ENCODE data around the gene BTBD9. TPM values are rescaled to one million over a fixed set of nuclear protein-coding genes. Genes with fewer than 3 reads are reported as not detected.

The BTBD9 gene
- total and polyA plus RNA-seq, 2 experiments from 2014 or later: 13.0 to 17.0 TPM

DNA sequence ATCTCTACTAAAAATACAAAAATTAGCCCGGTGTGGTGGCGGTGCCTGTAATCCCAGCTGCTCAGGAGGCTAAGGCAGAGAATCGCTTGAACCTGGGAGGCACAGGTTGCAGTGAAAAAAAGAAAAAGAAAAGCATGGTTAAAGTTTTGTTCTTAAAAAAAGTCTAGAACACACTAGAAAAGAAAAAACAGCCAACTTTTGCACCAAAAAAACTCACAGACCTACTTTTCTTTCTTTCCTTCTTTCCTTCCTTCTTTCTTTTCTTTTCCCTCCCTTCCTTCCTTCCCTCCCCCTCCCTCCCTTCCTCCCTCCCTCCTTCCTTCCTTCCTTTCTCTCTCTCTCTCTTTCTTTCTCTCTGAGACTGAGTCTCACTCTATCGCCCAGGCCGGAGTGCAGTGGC is 204.4 kb downstream of the BTBD9 start:
- Histone ChIP-seq H3K4me1 (ENCODE audit: insufficient read depth) (no peaks in the 10 kb centered on the region), H2AFZ (no peak overlapping the region), H3K4me3 (no peak overlapping the region), H3K4me2 (no peak overlapping the region), H3K27ac (no peak overlapping the region), H3K27me3 (no peaks in the 10 kb centered on the region), H4K20me1 (ENCODE audit: insufficient read depth, poor library complexity, severe bottlenecking) (no peaks in the 10 kb centered on the region), H3K9me3 (ENCODE audit: low read depth) (no peaks in the 10 kb centered on the region), H3K36me3 (replicated peaks; ENCODE audit: insufficient read depth, low read depth) (no peaks in the 10 kb centered on the region), H3K79me2 (no peaks in the 10 kb centered on the region), H3K9me2 (replicated peaks; ENCODE audit: insufficient read depth) (no peaks in the 10 kb centered on the region)
- no peak for DNase-seq (ENCODE audit: low spot score)
- TF ChIP-seq CTCF (IDR thresholded peaks at IDR 0.05; ENCODE audit: poor library complexity): no peak
- TF ChIP-seq EZH2phosphoT487 (IDR thresholded peaks at IDR 0.05; ENCODE audit: low read depth, severe bottlenecking, unreplicated experiment): no peak
- no peak for TF ChIP-seq EZH2 (IDR thresholded peaks at IDR 0.05; ENCODE audit: borderline replicate concordance)
- 88% methylated on average over 5 of the region's 5 CpGs for WGBS (ENCODE audit: low lambda C conversion rate, missing lambda C conversion rate)

DNA sequence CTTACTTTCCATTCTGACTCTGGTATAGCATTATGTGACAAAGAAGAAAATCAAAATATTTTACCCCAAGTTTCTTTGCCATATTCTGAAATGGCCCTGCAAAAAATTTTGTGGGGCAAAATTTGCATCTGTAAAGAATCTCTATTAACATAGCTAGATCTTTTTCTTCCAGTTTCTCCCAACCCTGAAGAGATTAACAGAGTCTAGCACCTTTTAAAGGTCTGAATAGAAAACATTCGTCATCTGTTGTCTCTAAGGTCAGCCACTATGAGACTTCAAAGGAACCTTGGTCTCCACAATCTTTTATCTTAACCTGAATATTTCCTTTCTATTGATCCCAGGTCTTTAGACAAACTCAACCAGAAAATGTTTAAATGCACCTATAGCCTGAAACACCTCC is 205.7 kb downstream of the BTBD9 start:
- H3K36me3 ChIP-seq (replicated peaks; ENCODE audit: insufficient read depth, low read depth): no peaks in the 10 kb centered on the region
- no peak for TF ChIP-seq EZH2 (IDR thresholded peaks at IDR 0.05; ENCODE audit: borderline replicate concordance)
- no peak for TF ChIP-seq CTCF (IDR thresholded peaks at IDR 0.05; ENCODE audit: poor library complexity)
- no peak for TF ChIP-seq EZH2phosphoT487 (IDR thresholded peaks at IDR 0.05; ENCODE audit: low read depth, severe bottlenecking, unreplicated experiment)
- 72% methylated on average over 1 of the region's 1 CpG for WGBS (ENCODE audit: low lambda C conversion rate, missing lambda C conversion rate)
- no peaks in the 10 kb centered on the region for H3K9me3 ChIP-seq (ENCODE audit: low read depth)
- H3K9me2 ChIP-seq (replicated peaks; ENCODE audit: insufficient read depth): no peaks in the 10 kb centered on the region
- no peak overlapping the region for H3K4me2 ChIP-seq
- H4K20me1 ChIP-seq (ENCODE audit: insufficient read depth, poor library complexity, severe bottlenecking): no peaks in the 10 kb centered on the region
- no peak overlapping the region for H3K4me3 ChIP-seq
- no peak for DNase-seq (ENCODE audit: low spot score)
- no peaks in the 10 kb centered on the region for H3K4me1 ChIP-seq (ENCODE audit: insufficient read depth)
- no peak overlapping the region for H2AFZ ChIP-seq
- H3K27me3 ChIP-seq: no peaks in the 10 kb centered on the region
- H3K79me2 ChIP-seq: no peaks in the 10 kb centered on the region
- H3K27ac ChIP-seq: no peak overlapping the region

GRCh38 chr6:38432479-38432878 is 207.2 kb downstream of the BTBD9 start:
- Histone ChIP-seq H3K36me3 (replicated peaks; ENCODE audit: insufficient read depth, low read depth) (no peaks in the 10 kb centered on the region), H3K27me3 (no peaks in the 10 kb centered on the region), H3K9me3 (ENCODE audit: low read depth) (no peaks in the 10 kb centered on the region), H3K4me2 (no peak overlapping the region), H3K27ac (no peak overlapping the region), H4K20me1 (ENCODE audit: insufficient read depth, poor library complexity, severe bottlenecking) (no peaks in the 10 kb centered on the region), H3K4me1 (ENCODE audit: insufficient read depth) (no peaks in the 10 kb centered on the region), H3K4me3 (no peak overlapping the region), H2AFZ (no peak overlapping the region), H3K9me2 (replicated peaks; ENCODE audit: insufficient read depth) (no peaks in the 10 kb centered on the region), H3K79me2 (no peaks in the 10 kb centered on the region)
- no peak for TF ChIP-seq EZH2phosphoT487 (IDR thresholded peaks at IDR 0.05; ENCODE audit: low read depth, severe bottlenecking, unreplicated experiment)
- TF ChIP-seq EZH2 (IDR thresholded peaks at IDR 0.05; ENCODE audit: borderline replicate concordance): no peak
- TF ChIP-seq CTCF (IDR thresholded peaks at IDR 0.05; ENCODE audit: poor library complexity): no peak
- WGBS (ENCODE audit: low lambda C conversion rate, missing lambda C conversion rate): 100% methylated on average over 1 of the region's 1 CpG
- DNase-seq (ENCODE audit: low spot score): no peak

- TF ChIP-seq EZH2 (IDR thresholded peaks at IDR 0.05; ENCODE audit: borderline replicate concordance): no peak
- no peak for TF ChIP-seq EZH2phosphoT487 (IDR thresholded peaks at IDR 0.05; ENCODE audit: low read depth, severe bottlenecking, unreplicated experiment)
- no peak for TF ChIP-seq CTCF (IDR thresholded peaks at IDR 0.05; ENCODE audit: poor library complexity)
- H2AFZ ChIP-seq: no peak overlapping the region
- H3K4me1 ChIP-seq (ENCODE audit: insufficient read depth): no peaks in the 10 kb centered on the region
- no peak overlapping the region for H3K4me2 ChIP-seq
- DNase-seq (ENCODE audit: low spot score): no peak
- no peaks in the 10 kb centered on the region for H3K36me3 ChIP-seq (replicated peaks; ENCODE audit: insufficient read depth, low read depth)
- no peaks in the 10 kb centered on the region for H3K27me3 ChIP-seq
- no peaks in the 10 kb centered on the region for H3K79me2 ChIP-seq
- H3K27ac ChIP-seq: no peak overlapping the region
- no peaks in the 10 kb centered on the region for H3K9me3 ChIP-seq (ENCODE audit: low read depth)
- H3K9me2 ChIP-seq (replicated peaks; ENCODE audit: insufficient read depth): no peaks in the 10 kb centered on the region
- H3K4me3 ChIP-seq: no peak overlapping the region
- H4K20me1 ChIP-seq (ENCODE audit: insufficient read depth, poor library complexity, severe bottlenecking): no peaks in the 10 kb centered on the region
- 99% methylated on average over 3 of the region's 3 CpGs for WGBS (ENCODE audit: low lambda C conversion rate, missing lambda C conversion rate)
Measured at GRCh38 chr6:38432079-38432478, 207.7 kb downstream of the BTBD9 start.

Measured in hepatocyte (in vitro differentiated cells).